A172 (cell line): ENCODE data around the gene ARGLU1. TPM values are rescaled to one million over a fixed set of nuclear protein-coding genes. Genes with fewer than 3 reads are reported as not detected.

Experiments used
- DNase-seq: peaks from one replicate; pipeline ENCODE4 v3.0.0-alpha.2; 2015; ENCODE audit warnings: low spot score
- total RNA-seq: library from RNA; depleted of rRNA; stranded (reverse); fragments of >200 nt; shearing (Covaris generic); gene quantifications from 2 replicates; pipeline ENCODE4 v1.2.3, GENCODE V29; 2014; rRNA removed

ARGLU1 gene
- total RNA-seq, 1 experiment from 2014 or later, result 41.8 TPM

- DNase-seq, result no peak
Measured at GRCh38 chr13:106503730-106504453, 64.0 kb downstream of the ARGLU1 start.

- no peak for DNase-seq
Measured at GRCh38 chr13:106503272-106503671, 64.7 kb downstream of the ARGLU1 start.

GRCh38 chr13:106500445-106500844 lies 67.5 kb downstream of the ARGLU1 start:
- no peak for DNase-seq

GRCh38 chr13:106499896-106500295 lies 68.0 kb downstream of the ARGLU1 start:
- peak; percentile 70 for DNase-seq

- DNase-seq, result no peak
Measured at GRCh38 chr13:106499113-106499512, 68.8 kb downstream of the ARGLU1 start.

- DNase-seq, result no peak
Measured at GRCh38 chr13:106498571-106498970, 69.4 kb downstream of the ARGLU1 start.

DNA sequence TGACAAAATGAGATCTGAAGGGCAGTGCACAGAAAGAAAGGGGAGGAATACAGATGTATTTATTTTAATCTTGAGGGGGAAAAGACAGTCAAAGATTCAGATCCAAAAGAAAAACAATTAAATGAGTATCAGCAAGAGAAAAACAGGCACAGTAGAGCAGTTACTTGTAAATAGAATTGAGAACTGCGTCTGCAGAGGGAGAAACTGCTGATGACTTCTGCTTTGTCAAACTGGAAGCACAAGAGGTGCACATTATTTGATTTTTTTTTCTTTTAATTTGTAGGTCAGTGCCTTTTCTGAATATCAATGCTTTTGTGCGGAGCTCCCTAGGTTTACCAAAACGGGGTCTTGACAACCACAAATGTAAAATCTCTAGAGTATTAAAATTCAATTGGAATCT lies 69.8 kb downstream of the ARGLU1 start:
- DNase-seq, result no peak

GRCh38 chr13:106497079-106497478 lies 70.9 kb downstream of the ARGLU1 start:
- no peak for DNase-seq

DNA sequence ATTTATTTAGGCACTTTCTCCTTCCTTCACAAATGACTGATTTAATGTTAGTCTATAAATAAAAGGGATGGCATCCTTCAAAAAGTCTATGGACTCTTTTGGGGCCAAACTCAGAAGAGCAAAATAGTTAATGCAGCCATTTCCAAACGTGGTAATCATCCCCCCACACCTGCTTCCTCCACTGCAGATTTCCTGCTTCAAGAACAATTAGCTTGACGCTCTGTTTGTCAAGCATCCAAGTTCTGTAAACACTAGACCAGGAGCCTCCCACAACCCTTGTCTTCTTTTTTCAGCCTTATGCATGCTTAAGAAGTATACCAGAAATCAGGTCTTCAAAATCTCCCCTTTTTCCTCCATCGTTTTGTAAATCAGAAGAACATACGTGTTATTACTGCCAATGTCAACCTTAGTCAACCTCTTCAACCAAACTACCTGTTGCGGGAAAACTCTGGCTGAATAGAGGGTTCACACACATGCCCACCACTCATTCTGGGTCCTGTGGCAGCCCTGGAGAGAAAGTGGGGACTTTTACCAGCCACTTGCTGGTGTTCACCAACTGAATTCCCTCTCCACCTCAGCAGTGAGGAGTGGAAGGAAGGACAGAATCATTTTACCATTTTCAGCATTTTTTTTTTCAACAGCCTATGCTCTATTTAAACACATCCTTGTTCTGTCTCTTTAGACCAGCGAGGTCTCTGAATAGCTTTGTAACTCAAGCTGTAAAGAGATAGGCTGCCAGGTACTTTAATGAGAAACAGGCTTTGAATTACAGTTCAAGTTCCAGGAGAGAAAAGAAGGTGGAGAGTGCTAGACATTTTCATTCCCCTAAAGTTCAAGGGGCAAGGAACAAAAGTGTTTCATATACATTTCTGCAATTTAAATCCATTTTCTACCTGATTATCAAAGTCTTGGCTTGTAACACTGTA lies 71.6 kb downstream of the ARGLU1 start:
- DNase-seq, result no peak

- no peak for DNase-seq
Measured at GRCh38 chr13:106494936-106495335, 73.0 kb downstream of the ARGLU1 start.

GRCh38 chr13:106494506-106494905 lies 73.4 kb downstream of the ARGLU1 start:
- no peak for DNase-seq

- no peak for DNase-seq
Measured at GRCh38 chr13:106493533-106494220, 74.3 kb downstream of the ARGLU1 start.

- DNase-seq, result no peak
Measured at GRCh38 chr13:106492588-106493475, 75.1 kb downstream of the ARGLU1 start.

- DNase-seq, result no peak
Measured at GRCh38 chr13:106491928-106492587, 75.9 kb downstream of the ARGLU1 start.

Other genes starting within 250 kb of the ARGLU1 start
- 7.8 and 8.1 TPM in 2 replicates for gene EFNB2, start 32.5 kb downstream of the ARGLU1 start, total RNA-seq